ENCODE data around the gene FRMD4A. TPM values are rescaled to one million over a fixed set of nuclear protein-coding genes. Genes with fewer than 3 reads are reported as not detected.

The FRMD4A gene
- total and polyA plus RNA-seq, 2 of the 4 experiments (the other 2 are of a cell fraction): 30.3 to 68.8 TPM

GRCh38 chr10:14008740-14009080 lies 322.0 kb downstream of the FRMD4A start:
- peaks cover 3 to 29% of the 10 kb centered on the region in 2 experiments; a peak in 3 of 4 replicates for H3K79me1 ChIP-seq (ENCODE audit: low read depth in 1 of 2, low read length in 2 of 2)
- no peak overlapping the region for H3K56ac ChIP-seq (ENCODE audit: extremely low read depth, insufficient read depth, low read length)
- H3K36me3 ChIP-seq (ENCODE audit: control insufficient read depth, insufficient read depth, low read length): no peaks in the 10 kb centered on the region
- CTCF ChIA-PET: no interaction called here
- H2BK5ac ChIP-seq (ENCODE audit: low read depth, low read length, poor library complexity, severe bottlenecking): peak overlapping the region; percentile 78
- peak overlapping the region; percentile 72; the same call in 1 of the 2 replicates for H3K9ac ChIP-seq (ENCODE audit: low read depth, low read length)
- no CpG with 5 or more reads among the region's 9 CpGs for WGBS, 2 experiments (ENCODE audit: extremely low coverage in 2 of 2, insufficient read length in 1 of 2)
- no peaks in the 10 kb centered on the region for H3K9me3 ChIP-seq (ENCODE audit: control insufficient read depth, insufficient read depth, low read length)
- H4K91ac ChIP-seq (ENCODE audit: insufficient read depth, low read depth, low read length): peak overlapping the region; percentile 19; the same call in 1 of the 2 replicates
- TF ChIP-seq CEBPB (IDR thresholded peaks at IDR 0.05; ENCODE audit: low read depth, low read length) (peak; percentile 83), FOS (IDR thresholded peaks at IDR 0.05; ENCODE audit: low read depth, low read length) (peak; percentile 52), NFE2L2 (IDR thresholded peaks at IDR 0.05; ENCODE audit: low read depth, low read length) (no peak), POLR2A (IDR thresholded peaks at IDR 0.05; ENCODE audit: low read depth, low read length) (no peak), ELK1 (IDR thresholded peaks at IDR 0.05; ENCODE audit: borderline replicate concordance, low read depth, low read length) (no peak), BHLHE40 (IDR thresholded peaks at IDR 0.05; ENCODE audit: low read depth, low read length) (peak; percentile 14; the same call in 1 of the 2 replicates)
- TF ChIP-seq, protein P1, sequence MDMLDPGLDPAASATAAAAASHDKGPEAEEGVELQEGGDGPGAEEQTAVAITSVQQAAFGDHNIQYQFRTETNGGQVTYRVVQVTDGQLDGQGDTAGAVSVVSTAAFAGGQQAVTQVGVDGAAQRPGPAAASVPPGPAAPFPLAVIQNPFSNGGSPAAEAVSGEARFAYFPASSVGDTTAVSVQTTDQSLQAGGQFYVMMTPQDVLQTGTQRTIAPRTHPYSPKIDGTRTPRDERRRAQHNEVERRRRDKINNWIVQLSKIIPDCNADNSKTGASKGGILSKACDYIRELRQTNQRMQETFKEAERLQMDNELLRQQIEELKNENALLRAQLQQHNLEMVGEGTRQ (IDR thresholded peaks at IDR 0.05; ENCODE audit: low read depth, low read length): no peak
- peak overlapping the region; percentile 95 for H3K4me2 ChIP-seq (ENCODE audit: low read depth, low read length)
- H3K4me1 ChIP-seq (ENCODE audit: control insufficient read depth, insufficient read depth, low read length): peaks cover 5% of the 10 kb centered on the region
- dilution Hi-C loops (cut with HindIII; ENCODE audit: low sequenced_read_pairs, unreplicated experiment) (no loop called here), intact Hi-C loops (cut with micrococcal nuclease) (loop anchor here (1.0 kb wide), 3 partner anchors 84 to 220 kb away; no protein-coding TSS in a partner anchor), in situ Hi-C loops (cut with MboI; ENCODE audit: low sequenced_read_pairs) (no loop called here)
- POLR2A ChIA-PET (ENCODE audit: unreplicated experiment): no interaction called here
- H3K27ac ChIP-seq (ENCODE audit: insufficient read depth, low read length): peak overlapping the region; percentile 57; the same call in 1 of the 2 replicates
- ATAC-seq (ENCODE audit: low read depth): peak; percentile 42
- peak overlapping the region; percentile 53; the same call in 1 of the 2 replicates for H3K4me3 ChIP-seq (ENCODE audit: insufficient read depth, low read depth, low read length)
- peak overlapping the region; percentile 85; the same call in 1 of the 2 replicates for H2BK120ac ChIP-seq (ENCODE audit: low read depth, low read length)
- no peak overlapping the region for H2AK9ac ChIP-seq (replicated peaks; ENCODE audit: low read depth, low read length, poor library complexity)
- peak overlapping the region; percentile 53 to 67; a peak in 2 of 4 replicates for H4K8ac ChIP-seq (ENCODE audit: low read depth in 2 of 2, low read length in 2 of 2)
- peak overlapping the region; percentile 37 for H2BK15ac ChIP-seq (ENCODE audit: low read depth, low read length)
- peak overlapping the region; percentile 15; the same call in 1 of the 2 replicates for H3K23ac ChIP-seq (ENCODE audit: low read depth, low read length)
- no peaks in the 10 kb centered on the region for H3K27me3 ChIP-seq (ENCODE audit: control insufficient read depth, insufficient read depth, low read length)
- peak overlapping the region; percentile 10; the same call in 1 of the 2 replicates for H4K5ac ChIP-seq (ENCODE audit: low read depth, low read length)
- peak overlapping the region; percentile 46 for H3K14ac ChIP-seq (replicated peaks; ENCODE audit: low read depth, low read length)
- no peaks in the 10 kb centered on the region; the same call in 1 of the 2 replicates for H4K20me1 ChIP-seq (ENCODE audit: insufficient read depth, low read length)
- peaks cover 13% of the 10 kb centered on the region for H3K9me1 ChIP-seq (ENCODE audit: insufficient read depth, low read length)
- H3K4ac ChIP-seq (ENCODE audit: low read depth, low read length): peak overlapping the region; percentile 82; the same call in 1 of the 2 replicates
- peak; percentile 75 for DNase-seq
- H2BK20ac ChIP-seq (ENCODE audit: low read depth, low read length): peak overlapping the region; percentile 79; the same call in 1 of the 2 replicates
- BruUV-seq (replicated peaks): no TSS peak
- peak overlapping the region; percentile 30; the same call in 1 of the 2 replicates for H2AK5ac ChIP-seq (ENCODE audit: low read depth, low read length)
- no peak overlapping the region for H2AFZ ChIP-seq (replicated peaks; ENCODE audit: low read length, poor library complexity)
- H3K18ac ChIP-seq (ENCODE audit: low read depth, low read length): peak overlapping the region; percentile 58

Measured in IMR-90 (cell line).